Naive thymus-derived CD4-positive, alpha-beta T cell (primary cell): ENCODE data around the gene GABRG3. TPM values are rescaled to one million over a fixed set of nuclear protein-coding genes. Genes with fewer than 3 reads are reported as not detected.

Experiments
- ATAC-seq: fragments of 150-1000 bp; cut with Tn5 transposase; 2 replicates; pipeline ENCODE4 v1.10.0; 2021; ENCODE audit warnings: mild to moderate bottlenecking, moderate library complexity
- CTCF ChIA-PET: fragments of 350-600 bp; sonication (Branson Sonifier 250); formaldehyde crosslinking; loops from one replicate; lab custom pipeline; 2021; ENCODE audit warnings: antibody characterized with exemption; lab: Charles Lee
- POLR2A ChIA-PET: fragments of 350-600 bp; sonication (Branson Sonifier 250); formaldehyde crosslinking; loops from one replicate; lab custom pipeline; 2021; ENCODE audit warnings: antibody characterized with exemption, inconsistent platforms; lab: Charles Lee
- DNase-seq, 9 donors: peaks; one replicate each; pipeline versions ENCODE4 v3.0.0 to v3.0.0-alpha.2; 2020 to 2022; ENCODE audit warnings: mixed read lengths in 1 of 9
- H3K27ac ChIP-seq: one replicate; pipeline ENCODE4 v1.7.0; 2013; ENCODE audit warnings: mild to moderate bottlenecking, low read depth, low read length, moderate library complexity
- H3K27me3 ChIP-seq, 2 donors: one replicate each; pipeline ENCODE4 v1.7.0; 2013; ENCODE audit warnings: low read length in 2 of 2, mild to moderate bottlenecking in 2 of 2, moderate library complexity in 2 of 2; ENCODE audit not compliant: control insufficient read depth in 2 of 2, insufficient read depth in 2 of 2
- H3K36me3 ChIP-seq, 3 experiments: 1 replicate in 2 of 3; 2 replicates in 1 of 3; pipeline ENCODE4 v1.7.0; 2013; ENCODE audit warnings: low read length in 3 of 3, mild to moderate bottlenecking in 3 of 3, moderate library complexity in 1 of 3; ENCODE audit not compliant: insufficient read depth in 3 of 3, control insufficient read depth in 2 of 3
- H3K4me1 ChIP-seq, 2 donors: one replicate each; pipeline ENCODE4 v1.7.0; 2013; ENCODE audit warnings: low read length in 2 of 2, mild to moderate bottlenecking in 2 of 2, moderate library complexity in 1 of 2; ENCODE audit not compliant: control insufficient read depth in 2 of 2, insufficient read depth in 2 of 2
- H3K4me3 ChIP-seq: 2 replicates; pipeline ENCODE4 v1.7.0; 2013; ENCODE audit warnings: mild to moderate bottlenecking, low read length
- H3K9me3 ChIP-seq, 3 experiments: 1 replicate in 2 of 3; 2 replicates in 1 of 3; pipeline ENCODE4 v1.7.0; 2013; ENCODE audit warnings: low read length in 3 of 3; ENCODE audit not compliant: control insufficient read depth in 2 of 3
- H3K27ac Mint-ChIP-seq, 9 donors: one replicate each; pipeline ENCODE4 v1.8.0; 2020 to 2022; ENCODE audit warnings: mixed read lengths in 9 of 9, mild to moderate bottlenecking in 8 of 9, moderate library complexity in 5 of 9, inconsistent platforms in 2 of 9
- H3K27me3 Mint-ChIP-seq, 5 donors: one replicate each; pipeline ENCODE4 v1.8.0; 2021 to 2022; ENCODE audit warnings: mixed read lengths in 5 of 5, mild to moderate bottlenecking in 1 of 5
- H3K36me3 Mint-ChIP-seq, 5 donors: one replicate each; pipeline ENCODE4 v1.8.0; 2020 to 2022; ENCODE audit warnings: mixed read lengths in 5 of 5, mild to moderate bottlenecking in 3 of 5, inconsistent platforms in 1 of 5
- H3K4me1 Mint-ChIP-seq, 7 donors: one replicate each; pipeline ENCODE4 v1.8.0; 2020 to 2022; ENCODE audit warnings: mixed read lengths in 7 of 7, mild to moderate bottlenecking in 3 of 7, inconsistent platforms in 1 of 7
- H3K4me3 Mint-ChIP-seq, 10 donors: one replicate each; pipeline ENCODE4 v1.8.0; 2020 to 2022; ENCODE audit warnings: mild to moderate bottlenecking in 10 of 10, mixed read lengths in 10 of 10, moderate library complexity in 6 of 10, inconsistent platforms in 2 of 10
- H3K9me3 Mint-ChIP-seq, 11 donors: one replicate each; pipeline ENCODE4 v1.8.0; 2020 to 2022; ENCODE audit warnings: mixed read lengths in 11 of 11, mild to moderate bottlenecking in 4 of 11, inconsistent platforms in 1 of 11, moderate library complexity in 1 of 11
- intact Hi-C, 2 donors: fragments of 100-400 bp; cut with micrococcal nuclease; formaldehyde crosslinking; loops; one replicate each; pipeline ENCODE4 v1.15.1; 2023
- polyA plus RNA-seq, 2 donors: library from polyadenylated mRNA; unstranded; fragments of 300-500 nt; fragmentation: Illumina TruSeq; gene quantifications; one replicate each; pipeline ENCODE4 v1.2.3, GENCODE V29; 2021
- total RNA-seq, 6 experiments: library from RNA in 5 of 6; stranded (reverse) in 5 of 6; gene quantifications; 1 replicate in 5 of 6; 2 replicates in 1 of 6; pipeline ENCODE4 v1.2.3 and lab custom pipeline; 2021 to 2026

GABRG3 gene
- total and polyA plus RNA-seq, 7 experiments from 2014 or later = not detected

GRCh38 chr15:27292641-27293040 is 321.7 kb downstream of the GABRG3 start:
- CTCF ChIA-PET = no interaction called here
- Mint-ChIP-seq H3K4me3 (no peak overlapping the region), H3K36me3 (no peaks in the 10 kb centered on the region), H3K9me3 (peaks cover 0 to 11% (median 4%) of the 10 kb centered on the region in 11 donors), H3K27ac (no peak overlapping the region), H3K4me1 (no peaks in the 10 kb centered on the region), H3K27me3 (no peaks in the 10 kb centered on the region)
- DNase-seq (no peak), ATAC-seq (no peak)
- H3K27ac ChIP-seq = no peak overlapping the region
- no peak overlapping the region for H3K4me3 ChIP-seq
- H3K27me3 ChIP-seq = no peaks in the 10 kb centered on the region
- POLR2A ChIA-PET = no interaction called here
- peaks cover 0 to 4% (median 0%) of the 10 kb centered on the region in 3 experiments for H3K9me3 ChIP-seq
- H3K4me1 ChIP-seq = no peaks in the 10 kb centered on the region
- intact Hi-C loops = no loop called here
- no peaks in the 10 kb centered on the region for H3K36me3 ChIP-seq

- intact Hi-C loops = no loop called here
- ChIA-PET CTCF (no interaction called here), POLR2A (no interaction called here)
- Mint-ChIP-seq H3K4me3 (no peak overlapping the region), H3K36me3 (no peaks in the 10 kb centered on the region), H3K27ac (no peak overlapping the region), H3K27me3 (peaks cover 0 to 3% (median 0%) of the 10 kb centered on the region in 5 donors), H3K4me1 (no peaks in the 10 kb centered on the region), H3K9me3 (peaks cover 0 to 11% (median 5%) of the 10 kb centered on the region in 11 donors)
- Histone ChIP-seq H3K36me3 (no peaks in the 10 kb centered on the region), H3K9me3 (peaks cover 0 to 4% (median 0%) of the 10 kb centered on the region in 3 experiments), H3K4me3 (no peak overlapping the region), H3K27ac (no peak overlapping the region), H3K27me3 (no peaks in the 10 kb centered on the region), H3K4me1 (no peaks in the 10 kb centered on the region)
- no peak for ATAC-seq
- DNase-seq = no peak
Observed at GRCh38 chr15:27293607-27294006, 322.6 kb downstream of the GABRG3 start.

GRCh38 chr15:27317736-27318135 is 346.8 kb downstream of the GABRG3 start:
- ChIA-PET POLR2A (no interaction called here), CTCF (no interaction called here)
- Histone ChIP-seq H3K9me3 (no peaks in the 10 kb centered on the region), H3K4me1 (no peaks in the 10 kb centered on the region), H3K4me3 (no peak overlapping the region), H3K36me3 (no peaks in the 10 kb centered on the region), H3K27ac (no peak overlapping the region), H3K27me3 (no peaks in the 10 kb centered on the region)
- H3K36me3 Mint-ChIP-seq = no peaks in the 10 kb centered on the region
- H3K4me1 Mint-ChIP-seq = no peaks in the 10 kb centered on the region
- H3K27me3 Mint-ChIP-seq = peaks cover 0 to 6% (median 0%) of the 10 kb centered on the region in 5 donors
- no peak overlapping the region for H3K27ac Mint-ChIP-seq
- intact Hi-C loops = no loop called here
- ATAC-seq (no peak), DNase-seq (no peak)
- H3K9me3 Mint-ChIP-seq = peaks cover 2 to 19% (median 10%) of the 10 kb centered on the region in 11 donors
- H3K4me3 Mint-ChIP-seq = no peak overlapping the region

DNA sequence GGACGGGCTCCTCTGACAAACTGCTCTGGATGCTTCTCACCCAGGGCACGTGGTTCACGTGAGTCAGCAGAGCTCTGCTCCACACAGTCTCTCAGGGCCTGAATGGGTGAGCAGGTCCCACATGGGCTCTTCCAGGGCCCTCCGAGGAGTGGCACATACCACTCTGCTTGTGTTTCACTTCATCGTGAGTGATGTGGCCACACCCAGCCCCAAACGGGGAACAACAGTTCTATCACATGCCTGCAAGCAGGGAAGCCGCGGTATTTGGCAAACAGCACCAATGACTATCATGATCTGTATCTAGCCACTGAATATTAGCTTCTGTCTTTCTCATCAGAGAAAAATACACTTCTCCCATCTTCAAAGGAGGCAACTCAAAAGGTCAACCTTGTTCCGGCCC is 352.8 kb downstream of the GABRG3 start:
- DNase-seq (no peak), ATAC-seq (no peak)
- no peak overlapping the region for H3K27ac ChIP-seq
- H3K4me1 ChIP-seq = no peaks in the 10 kb centered on the region
- ChIA-PET POLR2A (no interaction called here), CTCF (no interaction called here)
- no peaks in the 10 kb centered on the region for H3K4me1 Mint-ChIP-seq
- peaks cover 0 to 2% (median 0%) of the 10 kb centered on the region in 5 donors for H3K36me3 Mint-ChIP-seq
- H3K27me3 ChIP-seq = no peaks in the 10 kb centered on the region
- H3K9me3 ChIP-seq = no peaks in the 10 kb centered on the region
- H3K4me3 Mint-ChIP-seq = no peak overlapping the region
- H3K27ac Mint-ChIP-seq = no peak overlapping the region
- intact Hi-C loops = no loop called here
- H3K36me3 ChIP-seq = no peaks in the 10 kb centered on the region
- H3K27me3 Mint-ChIP-seq = peaks cover 0 to 6% (median 0%) of the 10 kb centered on the region in 5 donors
- H3K9me3 Mint-ChIP-seq = peaks cover 4 to 30% (median 10%) of the 10 kb centered on the region in 11 donors
- H3K4me3 ChIP-seq = no peak overlapping the region

GRCh38 chr15:27324886-27325615 is 354.1 kb downstream of the GABRG3 start:
- no peak for ATAC-seq
- Mint-ChIP-seq H3K4me3 (no peak overlapping the region), H3K9me3 (peaks cover 3 to 23% (median 6%) of the 10 kb centered on the region in 11 donors), H3K27ac (no peak overlapping the region), H3K4me1 (no peaks in the 10 kb centered on the region), H3K27me3 (no peaks in the 10 kb centered on the region), H3K36me3 (peaks cover 0 to 2% (median 0%) of the 10 kb centered on the region in 5 donors)
- no peak overlapping the region for H3K27ac ChIP-seq
- intact Hi-C loops = no loop called here
- no peaks in the 10 kb centered on the region for H3K9me3 ChIP-seq
- POLR2A ChIA-PET = no interaction called here
- H3K36me3 ChIP-seq = no peaks in the 10 kb centered on the region
- H3K4me1 ChIP-seq = no peaks in the 10 kb centered on the region
- CTCF ChIA-PET = no interaction called here
- DNase-seq = no peak
- H3K4me3 ChIP-seq = no peak overlapping the region
- no peaks in the 10 kb centered on the region for H3K27me3 ChIP-seq

GRCh38 chr15:27327467-27328025 is 356.6 kb downstream of the GABRG3 start:
- no peaks in the 10 kb centered on the region for H3K4me1 ChIP-seq
- no peak overlapping the region for H3K4me3 ChIP-seq
- Mint-ChIP-seq H3K36me3 (peaks cover 0 to 2% (median 0%) of the 10 kb centered on the region in 5 donors), H3K27ac (no peak overlapping the region), H3K27me3 (no peaks in the 10 kb centered on the region), H3K4me1 (no peaks in the 10 kb centered on the region), H3K9me3 (peaks cover 3 to 21% (median 5%) of the 10 kb centered on the region in 11 donors), H3K4me3 (no peak overlapping the region)
- no peak overlapping the region for H3K27ac ChIP-seq
- no peaks in the 10 kb centered on the region for H3K27me3 ChIP-seq
- POLR2A ChIA-PET = no interaction called here
- intact Hi-C loops = no loop called here
- CTCF ChIA-PET = no interaction called here
- H3K9me3 ChIP-seq = no peaks in the 10 kb centered on the region
- ATAC-seq = no peak
- H3K36me3 ChIP-seq = no peaks in the 10 kb centered on the region
- DNase-seq = no peak

DNA sequence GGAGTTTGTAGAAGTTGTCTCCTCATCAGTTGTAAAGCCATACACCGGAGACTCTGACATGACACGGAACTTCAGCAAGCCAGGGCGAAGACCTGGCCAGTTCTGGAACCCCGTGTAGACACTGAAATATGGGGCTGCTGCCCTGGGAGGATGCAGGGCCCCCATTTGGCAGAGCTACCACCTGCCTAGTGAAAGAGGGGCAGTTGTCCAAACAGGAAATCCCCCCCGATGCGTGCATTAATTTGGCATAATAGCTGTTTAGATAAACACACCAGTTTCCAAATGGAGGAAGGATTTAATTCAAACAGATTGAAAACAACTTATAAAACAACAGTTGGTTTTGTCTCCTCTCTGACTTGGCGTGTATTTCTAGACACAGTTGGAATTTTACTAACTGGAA is 357.2 kb downstream of the GABRG3 start:
- H3K4me3 ChIP-seq = no peak overlapping the region
- Mint-ChIP-seq H3K36me3 (peaks cover 0 to 2% (median 0%) of the 10 kb centered on the region in 5 donors), H3K27me3 (no peaks in the 10 kb centered on the region), H3K9me3 (peaks cover 3 to 19% (median 5%) of the 10 kb centered on the region in 11 donors), H3K27ac (no peak overlapping the region), H3K4me3 (no peak overlapping the region), H3K4me1 (no peaks in the 10 kb centered on the region)
- DNase-seq (no peak), ATAC-seq (no peak)
- H3K27ac ChIP-seq = no peak overlapping the region
- ChIA-PET POLR2A (no interaction called here), CTCF (no interaction called here)
- H3K4me1 ChIP-seq = no peaks in the 10 kb centered on the region
- no peaks in the 10 kb centered on the region for H3K9me3 ChIP-seq
- H3K36me3 ChIP-seq = no peaks in the 10 kb centered on the region
- intact Hi-C loops = no loop called here
- H3K27me3 ChIP-seq = no peaks in the 10 kb centered on the region
